VCaP (cell line): ENCODE measurements around the gene TOM1L2.

Experiments
- H3K27ac ChIP-seq: fragments of 450-650 bp; 2 replicates; pipeline ENCODE4 v1.5.1; 2017
- CTCF ChIP-seq: fragments of 450-650 bp; conservative IDR thresholded peaks from 2 replicates; pipeline ENCODE4 v1.5.1; 2017; ENCODE audit warnings: mild to moderate bottlenecking, moderate library complexity

The TOM1L2 gene

GRCh38 chr17:17970699-17971430, 1.3 kb downstream of the TOM1L2 start:
- TF ChIP-seq CTCF: no peak
- H3K27ac ChIP-seq: peak overlapping the region; percentile 79

DNA sequence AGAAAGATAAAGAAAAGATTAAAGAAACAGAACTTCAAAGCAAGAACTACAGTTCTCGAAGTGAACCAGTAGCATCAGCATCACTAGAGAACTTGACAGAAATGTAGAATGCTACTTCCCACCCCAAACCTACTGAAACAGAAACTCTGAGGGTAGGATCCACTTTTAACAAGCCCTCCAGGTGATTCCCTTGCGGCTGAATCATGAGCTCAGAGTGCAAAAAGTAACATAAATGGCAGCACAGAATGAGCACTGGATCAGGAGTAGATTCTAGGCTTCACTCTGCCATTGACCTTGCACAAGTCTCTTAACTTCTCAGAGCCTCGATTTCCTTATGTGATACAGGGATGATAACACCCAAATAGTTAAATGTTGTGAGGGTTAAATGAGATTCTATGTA, 5.8 kb downstream of the TOM1L2 start:
- H3K27ac ChIP-seq: no peak overlapping the region

DNA sequence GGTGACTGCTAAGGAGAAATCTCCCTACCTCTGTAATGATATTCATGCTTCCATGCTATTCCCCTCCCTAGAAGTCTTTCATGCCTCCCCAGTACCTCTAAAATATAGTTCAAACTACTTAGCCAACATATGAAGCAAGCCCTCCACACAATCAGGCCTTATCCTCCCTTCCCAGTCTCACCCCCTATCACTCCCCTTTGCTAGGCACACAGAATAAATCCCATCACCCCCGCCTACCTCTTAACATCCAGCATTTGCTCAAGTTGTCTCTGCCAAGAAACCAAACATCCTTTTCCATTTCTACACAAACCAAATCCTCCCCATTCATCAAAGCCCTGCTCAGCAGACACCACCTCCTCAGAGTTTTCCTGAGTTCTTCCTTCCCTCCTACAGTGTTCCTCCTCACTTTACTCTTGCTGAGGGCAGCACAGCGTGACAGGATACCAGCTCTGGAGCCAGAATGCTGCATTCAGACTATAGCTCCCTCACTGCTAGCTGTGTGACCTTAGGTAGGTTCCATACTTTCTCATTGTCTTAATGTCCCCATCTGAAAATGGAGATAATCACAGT, 7.0 kb downstream of the TOM1L2 start:
- no peak overlapping the region for H3K27ac ChIP-seq
- no peak for TF ChIP-seq CTCF

More for the DNA sequence above, 5.8 kb downstream of the TOM1L2 start:
- TF ChIP-seq CTCF: no peak

- TF ChIP-seq CTCF: no peak
- no peak overlapping the region for H3K27ac ChIP-seq
Observed at GRCh38 chr17:17964710-17965109, 7.5 kb downstream of the TOM1L2 start.

GRCh38 chr17:17963694-17964436, 8.3 kb downstream of the TOM1L2 start:
- no peak overlapping the region for H3K27ac ChIP-seq
- no peak for TF ChIP-seq CTCF

DNA sequence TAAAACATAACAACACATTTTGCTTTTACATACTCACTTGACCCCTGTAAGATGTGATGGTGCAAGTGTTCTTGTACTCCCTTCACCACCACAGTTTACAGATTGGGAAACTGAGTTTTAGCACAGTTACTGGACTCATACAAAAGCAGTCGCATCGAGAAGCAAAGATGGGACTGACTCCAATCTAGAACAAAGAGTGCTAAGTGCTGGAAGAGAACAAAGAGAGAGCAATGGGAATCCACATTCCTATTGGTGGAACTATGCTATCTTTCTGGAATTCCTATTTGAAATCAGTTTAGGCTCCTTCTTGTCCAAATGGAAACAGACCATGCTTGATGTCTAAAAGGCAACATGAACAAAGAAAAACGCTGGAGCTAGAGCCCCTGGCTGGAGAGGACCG, 9.1 kb downstream of the TOM1L2 start:
- H3K27ac ChIP-seq: no peak overlapping the region
- TF ChIP-seq CTCF: no peak

DNA sequence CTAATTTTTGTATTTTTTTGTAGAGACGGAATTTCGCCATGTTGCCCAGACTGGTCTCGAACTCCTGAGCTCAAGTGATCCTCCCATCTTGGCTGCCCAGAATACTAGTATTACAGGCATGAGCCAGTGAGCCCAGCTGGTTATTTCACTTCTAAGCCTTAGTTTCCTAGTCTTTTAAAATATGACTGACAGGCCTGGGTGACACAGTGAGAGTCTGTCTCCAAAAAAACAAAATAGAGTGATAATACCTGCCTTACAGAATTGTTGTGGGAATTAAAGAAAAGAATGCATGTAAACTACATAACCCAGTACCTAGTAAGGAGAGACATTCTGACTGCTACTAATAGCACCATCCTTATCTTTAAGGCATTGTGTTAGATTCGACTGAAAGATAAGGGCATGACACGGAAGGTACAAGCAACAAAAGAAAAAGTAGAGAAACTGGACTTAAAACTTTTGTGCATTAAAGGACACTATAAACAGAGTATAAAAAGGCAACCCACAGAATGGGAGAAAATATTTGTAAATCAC, 11.6 kb downstream of the TOM1L2 start:
- no peak for TF ChIP-seq CTCF
- H3K27ac ChIP-seq: peak overlapping the region; percentile 64; the same call in 1 of the 2 replicates
